Fibroblast of the aortic adventitia (primary cell): ENCODE results near the gene PIK3C3. TPM values are rescaled to one million over a fixed set of nuclear protein-coding genes. Genes with fewer than 3 reads are reported as not detected.
A peak's percentile ranks its signal among the peaks of the same experiment; 100 is the strongest.

Source experiments
- DNase-seq: peaks from one replicate; pipeline ENCODE4 v3.0.0-alpha.2; 2010; ENCODE audit warnings: low read depth
- H3K4me3 ChIP-seq: 2 replicates; pipeline ENCODE4 v1.5.1; 2011; ENCODE audit warnings: low read depth, mild to moderate bottlenecking, control low read depth, low read length, moderate library complexity
- CTCF ChIP-seq: IDR thresholded peaks from 2 replicates; pipeline ENCODE4 v1.5.1; 2011; ENCODE audit warnings: mild to moderate bottlenecking, low read length, control low read depth, inconsistent platforms; ENCODE audit not compliant: insufficient read depth
- total RNA-seq: library from RNA; depleted of rRNA; stranded (reverse); fragments of >200 nt; gene quantifications from 2 replicates; pipeline ENCODE4 v1.2.3, GENCODE V29; 2012; ENCODE audit warnings: low replicate concordance

The PIK3C3 gene
- total RNA-seq, 1 donor, result 51.2 TPM

GRCh38 chr18:41959045-41959444 lies 4.0 kb downstream of the PIK3C3 start:
- TF ChIP-seq CTCF, result no peak
- no peak for DNase-seq

GRCh38 chr18:41965634-41966255 lies 10.7 kb downstream of the PIK3C3 start:
- no peak for TF ChIP-seq CTCF
- DNase-seq, result peak; percentile 7
- H3K4me3 ChIP-seq, result no peak overlapping the region

More at GRCh38 chr18:41959045-41959444, 4.0 kb downstream of the PIK3C3 start:
- no peak overlapping the region for H3K4me3 ChIP-seq

- no peak for DNase-seq
- H3K4me3 ChIP-seq, result no peak overlapping the region
- TF ChIP-seq CTCF, result no peak
Measured at GRCh38 chr18:41966943-41967342, 11.9 kb downstream of the PIK3C3 start.

GRCh38 chr18:41967680-41968079 lies 12.6 kb downstream of the PIK3C3 start:
- H3K4me3 ChIP-seq, result no peak overlapping the region
- no peak for TF ChIP-seq CTCF
- DNase-seq, result no peak

GRCh38 chr18:41969881-41970280 lies 14.8 kb downstream of the PIK3C3 start:
- no peak for DNase-seq
- TF ChIP-seq CTCF, result no peak

GRCh38 chr18:41972067-41972925 lies 17.3 kb downstream of the PIK3C3 start:
- no peak overlapping the region for H3K4me3 ChIP-seq
- no peak for DNase-seq
- no peak for TF ChIP-seq CTCF

More at GRCh38 chr18:41969881-41970280, 14.8 kb downstream of the PIK3C3 start:
- no peak overlapping the region for H3K4me3 ChIP-seq
